ENCODE data around the gene PHGDH.

The PHGDH gene

GRCh38 chr1:119740261-119740660 is 28.5 kb downstream of the PHGDH start:
- H2AK5ac ChIP-seq (ENCODE audit: low read length) = no peak overlapping the region
- H3K27me3 ChIP-seq (ENCODE audit: insufficient read depth, low read length, poor library complexity) = no peaks in the 10 kb centered on the region
- H3K27ac ChIP-seq (ENCODE audit: low read depth, low read length) = no peak overlapping the region
- H4K5ac ChIP-seq (ENCODE audit: low read length) = no peak overlapping the region
- no peak overlapping the region for H2BK5ac ChIP-seq (ENCODE audit: low read length)
- no peak overlapping the region for H3K4me3 ChIP-seq (ENCODE audit: low read length)
- peaks cover 45% of the 10 kb centered on the region for H3K36me3 ChIP-seq (ENCODE audit: control insufficient read depth, insufficient read depth, low read length)
- H4K8ac ChIP-seq (ENCODE audit: low read depth, low read length) = no peak overlapping the region
- H3K23ac ChIP-seq (ENCODE audit: low read length) = no peak overlapping the region
- no peak overlapping the region for H3K56ac ChIP-seq (ENCODE audit: low read length)
- no CpG with 5 or more reads among the region's 2 CpGs for whole genome bisulfite sequencing (ENCODE audit: extremely low coverage, insufficient coverage, low lambda C conversion rate)
- no peak overlapping the region for H3K4me2 ChIP-seq (ENCODE audit: low read length)
- no peak for DNase-seq
- no peak overlapping the region for H2BK15ac ChIP-seq (replicated peaks; ENCODE audit: low read depth)
- no peak overlapping the region for H3K18ac ChIP-seq (ENCODE audit: low read length)
- no peaks in the 10 kb centered on the region for H3K4me1 ChIP-seq (ENCODE audit: control insufficient read depth, low read depth, low read length)
- H2BK120ac ChIP-seq (ENCODE audit: low read depth, low read length) = no peak overlapping the region
- no peaks in the 10 kb centered on the region for H3K79me2 ChIP-seq (ENCODE audit: control insufficient read depth, insufficient read depth, low read length)
- no peak overlapping the region for H3K4ac ChIP-seq (ENCODE audit: low read depth, low read length)
- H3K79me1 ChIP-seq (ENCODE audit: low read length) = peaks cover 5% of the 10 kb centered on the region
- no peak overlapping the region for H3K9ac ChIP-seq (ENCODE audit: low read length)

- H3K27me3 ChIP-seq (ENCODE audit: insufficient read depth, low read length, poor library complexity) = no peaks in the 10 kb centered on the region
- no peak overlapping the region for H2BK15ac ChIP-seq (replicated peaks; ENCODE audit: low read depth)
- no peaks in the 10 kb centered on the region for H3K79me2 ChIP-seq (ENCODE audit: control insufficient read depth, insufficient read depth, low read length)
- no peak for DNase-seq
- H3K23ac ChIP-seq (ENCODE audit: low read length) = no peak overlapping the region
- no peak overlapping the region for H4K5ac ChIP-seq (ENCODE audit: low read length)
- no peak overlapping the region for H4K8ac ChIP-seq (ENCODE audit: low read depth, low read length)
- H3K56ac ChIP-seq (ENCODE audit: low read length) = no peak overlapping the region
- H3K4me3 ChIP-seq (ENCODE audit: low read length) = no peak overlapping the region
- H2BK5ac ChIP-seq (ENCODE audit: low read length) = no peak overlapping the region
- no peaks in the 10 kb centered on the region for H3K4me1 ChIP-seq (ENCODE audit: control insufficient read depth, low read depth, low read length)
- no peak overlapping the region for H3K4me2 ChIP-seq (ENCODE audit: low read length)
- H3K27ac ChIP-seq (ENCODE audit: low read depth, low read length) = no peak overlapping the region
- H3K9ac ChIP-seq (ENCODE audit: low read length) = no peak overlapping the region
- WGBS (ENCODE audit: extremely low coverage, insufficient coverage, low lambda C conversion rate) = no CpG with 5 or more reads among the region's 13 CpGs
- no peak overlapping the region for H3K18ac ChIP-seq (ENCODE audit: low read length)
- no peak overlapping the region for H2BK120ac ChIP-seq (ENCODE audit: low read depth, low read length)
- H3K36me3 ChIP-seq (ENCODE audit: control insufficient read depth, insufficient read depth, low read length) = peaks cover 38% of the 10 kb centered on the region
- no peak overlapping the region for H2AK5ac ChIP-seq (ENCODE audit: low read length)
- peaks cover 3% of the 10 kb centered on the region for H3K79me1 ChIP-seq (ENCODE audit: low read length)
- H3K4ac ChIP-seq (ENCODE audit: low read depth, low read length) = no peak overlapping the region
These were observed 29.4 kb downstream of the PHGDH start for GRCh38 chr1:119740896-119741780.

DNA sequence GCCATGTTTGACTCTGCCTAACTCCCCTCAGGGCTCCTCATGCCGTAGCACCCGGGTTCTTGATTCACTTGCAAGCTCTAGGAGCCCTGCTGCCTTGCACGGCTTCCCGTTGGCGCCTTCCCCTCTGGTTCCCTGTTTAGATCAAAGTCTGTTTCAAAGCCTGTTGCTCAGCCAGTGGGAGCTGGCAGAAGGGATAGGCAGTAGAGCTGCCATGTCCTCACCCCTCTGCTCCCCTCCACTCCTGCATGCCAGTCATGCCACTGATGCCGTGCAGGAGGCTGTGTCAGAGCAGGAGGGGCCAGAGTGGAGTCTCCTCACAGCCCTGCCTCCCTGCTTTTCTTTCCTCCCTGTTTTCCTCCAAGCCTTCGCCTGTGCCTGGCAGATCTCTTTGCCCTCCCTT is 30.5 kb downstream of the PHGDH start:
- no peak overlapping the region for H2BK120ac ChIP-seq (ENCODE audit: low read depth, low read length)
- no peaks in the 10 kb centered on the region for H3K4me1 ChIP-seq (ENCODE audit: control insufficient read depth, low read depth, low read length)
- no peak overlapping the region for H2BK5ac ChIP-seq (ENCODE audit: low read length)
- H4K8ac ChIP-seq (ENCODE audit: low read depth, low read length) = no peak overlapping the region
- no peak for DNase-seq
- H3K4ac ChIP-seq (ENCODE audit: low read depth, low read length) = no peak overlapping the region
- no peaks in the 10 kb centered on the region for H3K27me3 ChIP-seq (ENCODE audit: insufficient read depth, low read length, poor library complexity)
- H3K79me2 ChIP-seq (ENCODE audit: control insufficient read depth, insufficient read depth, low read length) = no peaks in the 10 kb centered on the region
- H3K79me1 ChIP-seq (ENCODE audit: low read length) = peaks cover 1% of the 10 kb centered on the region
- H3K23ac ChIP-seq (ENCODE audit: low read length) = no peak overlapping the region
- no peak overlapping the region for H3K27ac ChIP-seq (ENCODE audit: low read depth, low read length)
- H3K56ac ChIP-seq (ENCODE audit: low read length) = no peak overlapping the region
- H3K36me3 ChIP-seq (ENCODE audit: control insufficient read depth, insufficient read depth, low read length) = peaks cover 30% of the 10 kb centered on the region
- WGBS (ENCODE audit: extremely low coverage, insufficient coverage, low lambda C conversion rate) = no CpG with 5 or more reads among the region's 7 CpGs
- H3K4me2 ChIP-seq (ENCODE audit: low read length) = no peak overlapping the region
- H2AK5ac ChIP-seq (ENCODE audit: low read length) = no peak overlapping the region
- H2BK15ac ChIP-seq (replicated peaks; ENCODE audit: low read depth) = no peak overlapping the region
- H3K18ac ChIP-seq (ENCODE audit: low read length) = no peak overlapping the region
- no peak overlapping the region for H3K4me3 ChIP-seq (ENCODE audit: low read length)
- no peak overlapping the region for H4K5ac ChIP-seq (ENCODE audit: low read length)
- no peak overlapping the region for H3K9ac ChIP-seq (ENCODE audit: low read length)

DNA sequence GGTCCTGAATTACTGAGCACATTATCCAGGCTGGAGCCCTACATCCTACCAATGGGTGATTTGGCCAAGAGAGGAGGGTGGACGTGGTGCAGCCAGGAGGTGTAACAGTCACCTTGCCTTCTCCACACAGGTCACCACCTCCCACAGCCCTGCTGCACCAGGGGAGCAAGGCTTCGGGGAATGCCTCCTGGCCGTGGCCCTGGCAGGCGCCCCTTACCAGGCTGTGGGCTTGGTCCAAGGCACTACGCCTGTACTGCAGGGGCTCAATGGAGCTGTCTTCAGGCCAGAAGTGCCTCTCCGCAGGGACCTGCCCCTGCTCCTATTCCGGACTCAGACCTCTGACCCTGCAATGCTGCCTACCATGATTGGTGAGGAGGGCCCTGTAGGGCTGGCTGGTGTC is 30.9 kb downstream of the PHGDH start:
- Histone ChIP-seq H3K4me1 (ENCODE audit: control insufficient read depth, low read depth, low read length) (no peaks in the 10 kb centered on the region), H4K5ac (ENCODE audit: low read length) (no peak overlapping the region), H2BK15ac (replicated peaks; ENCODE audit: low read depth) (no peak overlapping the region), H3K9ac (ENCODE audit: low read length) (no peak overlapping the region), H3K27me3 (ENCODE audit: insufficient read depth, low read length, poor library complexity) (no peaks in the 10 kb centered on the region), H3K23ac (ENCODE audit: low read length) (no peak overlapping the region), H3K4me2 (ENCODE audit: low read length) (no peak overlapping the region), H3K56ac (ENCODE audit: low read length) (no peak overlapping the region), H2AK5ac (ENCODE audit: low read length) (no peak overlapping the region), H3K79me2 (ENCODE audit: control insufficient read depth, insufficient read depth, low read length) (no peaks in the 10 kb centered on the region), H3K27ac (ENCODE audit: low read depth, low read length) (no peak overlapping the region), H3K36me3 (ENCODE audit: control insufficient read depth, insufficient read depth, low read length) (peaks cover 28% of the 10 kb centered on the region), H2BK120ac (ENCODE audit: low read depth, low read length) (no peak overlapping the region), H3K79me1 (ENCODE audit: low read length) (peaks cover 1% of the 10 kb centered on the region), H2BK5ac (ENCODE audit: low read length) (no peak overlapping the region), H3K4ac (ENCODE audit: low read depth, low read length) (no peak overlapping the region), H3K18ac (ENCODE audit: low read length) (no peak overlapping the region), H3K4me3 (ENCODE audit: low read length) (no peak overlapping the region), H4K8ac (ENCODE audit: low read depth, low read length) (no peak overlapping the region)
- no CpG with 5 or more reads among the region's 7 CpGs for WGBS (ENCODE audit: extremely low coverage, insufficient coverage, low lambda C conversion rate)
- DNase-seq = no peak

DNA sequence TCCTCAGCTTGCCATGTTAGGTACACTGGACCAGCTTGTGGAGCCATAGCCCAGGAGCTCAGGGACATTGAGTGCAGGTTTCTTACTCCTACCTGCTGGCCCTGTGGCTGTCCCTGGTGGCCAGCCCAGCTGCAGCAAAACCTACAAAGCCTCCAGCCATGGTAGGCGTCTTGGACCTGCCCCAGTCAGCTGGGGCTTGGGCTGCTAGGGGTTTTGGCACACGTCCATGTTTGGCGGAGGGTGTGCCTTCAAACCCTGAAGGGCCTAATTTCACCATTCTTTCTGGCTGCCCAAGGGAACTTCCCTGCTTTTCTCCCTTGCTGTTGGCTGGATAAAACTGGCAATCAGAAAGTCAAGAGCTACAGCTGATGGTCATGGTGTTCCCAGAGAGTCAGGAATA is 31.6 kb downstream of the PHGDH start:
- no peaks in the 10 kb centered on the region for H3K27me3 ChIP-seq (ENCODE audit: insufficient read depth, low read length, poor library complexity)
- no peak overlapping the region for H3K9ac ChIP-seq (ENCODE audit: low read length)
- H3K4me1 ChIP-seq (ENCODE audit: control insufficient read depth, low read depth, low read length) = no peaks in the 10 kb centered on the region
- H2AK5ac ChIP-seq (ENCODE audit: low read length) = no peak overlapping the region
- DNase-seq = no peak
- no peak overlapping the region for H3K23ac ChIP-seq (ENCODE audit: low read length)
- H3K79me1 ChIP-seq (ENCODE audit: low read length) = no peaks in the 10 kb centered on the region
- no CpG with 5 or more reads among the region's 3 CpGs for WGBS (ENCODE audit: extremely low coverage, insufficient coverage, low lambda C conversion rate)
- H2BK15ac ChIP-seq (replicated peaks; ENCODE audit: low read depth) = no peak overlapping the region
- H3K4ac ChIP-seq (ENCODE audit: low read depth, low read length) = no peak overlapping the region
- no peak overlapping the region for H3K4me3 ChIP-seq (ENCODE audit: low read length)
- H2BK5ac ChIP-seq (ENCODE audit: low read length) = no peak overlapping the region
- no peak overlapping the region for H3K27ac ChIP-seq (ENCODE audit: low read depth, low read length)
- H2BK120ac ChIP-seq (ENCODE audit: low read depth, low read length) = no peak overlapping the region
- H4K8ac ChIP-seq (ENCODE audit: low read depth, low read length) = no peak overlapping the region
- H3K79me2 ChIP-seq (ENCODE audit: control insufficient read depth, insufficient read depth, low read length) = no peaks in the 10 kb centered on the region
- peaks cover 23% of the 10 kb centered on the region for H3K36me3 ChIP-seq (ENCODE audit: control insufficient read depth, insufficient read depth, low read length)
- H3K18ac ChIP-seq (ENCODE audit: low read length) = no peak overlapping the region
- H3K4me2 ChIP-seq (ENCODE audit: low read length) = no peak overlapping the region
- H4K5ac ChIP-seq (ENCODE audit: low read length) = no peak overlapping the region
- H3K56ac ChIP-seq (ENCODE audit: low read length) = no peak overlapping the region
